ENCODE measurements around the gene MAP1LC3B2.

- no peak for TF ChIP-seq CTCF (conservative IDR thresholded peaks at IDR 0.05; ENCODE audit: low read length)
- TF ChIP-seq EZH2phosphoT487 (IDR thresholded peaks at IDR 0.05; ENCODE audit: borderline replicate concordance, low read depth, low read length): no peak
Measured at GRCh38 chr12:116539361-116539771, 19.8 kb upstream of the MAP1LC3B2 start.
